ENCODE results near the gene ANTXRL.
"Not testable (repeated sequence)": the region's sequence is repeated elsewhere in the genome, so short reads cannot be mapped to it uniquely, and the experiment has no call there.

ANTXRL gene

DNA sequence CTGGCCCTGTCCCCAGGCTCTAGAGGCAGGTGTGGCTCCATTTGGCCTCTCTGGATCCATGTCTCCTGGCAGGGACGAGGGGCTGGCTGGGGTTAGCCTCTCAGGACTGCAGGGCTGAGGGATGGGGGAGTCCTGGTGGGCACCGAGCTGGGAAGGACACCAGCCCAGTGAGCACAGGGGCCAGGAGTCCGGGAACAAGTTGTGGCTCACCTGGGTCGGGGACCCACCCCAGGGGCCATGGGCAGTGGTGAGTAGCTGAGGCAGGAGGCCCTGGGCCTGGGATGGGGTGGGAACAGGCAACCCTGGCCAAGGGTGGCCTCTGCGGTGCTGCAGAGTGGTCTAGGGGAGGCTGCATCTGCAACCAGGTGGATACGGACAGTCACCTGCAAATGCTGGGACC is 24.1 kb downstream of the ANTXRL start:
- no peak for DNase-seq

DNA sequence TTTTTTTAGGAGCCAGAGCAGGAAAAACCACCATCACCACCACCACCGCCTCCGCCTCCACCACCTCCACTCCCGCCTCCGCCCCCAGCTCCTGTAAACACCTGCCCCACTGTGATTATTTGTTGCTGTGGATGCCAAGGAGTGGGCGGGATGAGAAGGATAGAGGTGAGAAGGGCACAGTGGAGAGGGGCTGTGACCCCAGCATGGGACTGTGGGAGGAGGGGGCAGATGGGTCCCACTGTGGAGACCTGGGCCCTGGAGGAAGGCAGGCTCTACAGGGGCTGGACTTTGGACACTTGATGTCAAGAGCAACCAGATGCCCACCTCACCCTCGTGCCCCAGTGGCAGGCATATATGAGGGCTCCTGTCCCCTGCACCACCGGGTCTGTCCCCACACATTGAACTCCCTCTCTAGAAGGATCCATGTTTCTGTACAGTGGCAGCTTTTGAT is 24.7 kb downstream of the ANTXRL start:
- DNase-seq, result no peak

DNA sequence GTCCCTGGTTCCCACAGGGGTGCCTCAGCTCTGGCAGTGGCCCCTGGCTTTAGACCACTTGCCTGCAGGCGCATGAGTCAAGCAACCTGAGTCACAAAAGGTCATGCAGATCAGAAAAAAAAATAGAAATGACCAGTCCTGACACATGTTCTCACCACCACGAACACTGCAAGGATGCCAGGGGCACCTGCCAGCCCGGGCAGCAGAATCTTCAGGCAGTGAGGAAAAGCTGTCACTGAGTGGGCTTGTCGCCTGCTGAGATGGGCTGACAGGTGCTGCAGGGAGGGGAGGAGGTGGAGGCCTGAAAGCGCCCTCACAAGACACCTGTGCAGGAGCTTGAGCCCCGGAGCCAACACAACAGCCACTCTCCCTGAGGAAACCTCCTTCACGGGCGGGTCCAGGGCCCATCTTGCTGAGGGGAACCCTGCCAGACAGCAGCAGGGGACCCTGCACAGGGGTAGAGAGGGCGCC is 25.2 kb downstream of the ANTXRL start:
- DNase-seq, result not testable (repeated sequence)

DNA sequence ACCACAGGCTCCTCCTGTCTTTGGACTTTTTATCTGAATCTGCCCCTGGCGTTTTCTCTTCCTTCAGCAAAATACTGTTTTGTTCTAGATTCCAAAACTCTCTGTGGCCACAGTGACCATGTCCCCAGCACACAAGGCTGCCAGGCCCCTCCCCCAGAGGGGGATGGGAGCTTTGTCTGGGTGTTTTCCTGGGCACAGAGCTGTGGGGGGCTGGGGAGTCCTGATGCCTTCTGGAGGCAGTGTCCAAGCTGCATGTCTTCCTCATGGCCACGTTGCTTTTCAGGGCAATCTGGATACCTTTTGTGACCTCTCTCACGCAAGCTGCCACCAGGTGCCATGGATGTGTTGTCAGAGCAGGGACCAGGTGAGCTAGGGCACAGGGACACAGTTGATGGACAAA is 26.2 kb downstream of the ANTXRL start:
- no peak for DNase-seq

DNA sequence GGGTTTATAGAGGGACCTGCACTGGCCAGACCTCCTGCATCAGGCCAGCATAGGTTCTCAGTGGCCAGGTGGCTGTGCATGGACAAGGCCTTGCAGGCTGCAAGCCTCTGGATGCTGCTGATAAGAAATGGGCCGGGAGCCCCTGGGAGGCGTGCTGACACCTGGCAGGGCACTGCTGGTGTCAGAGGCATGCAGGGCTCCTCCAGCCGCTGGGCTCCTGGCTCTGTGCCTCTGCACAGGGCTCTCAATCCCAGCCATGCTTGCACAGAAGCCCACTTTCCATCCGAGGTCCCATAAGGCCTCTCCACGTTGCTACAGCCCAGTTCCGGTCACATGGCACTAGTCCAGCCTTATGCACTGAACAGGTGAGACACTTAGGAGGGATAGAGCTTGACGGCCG is 27.3 kb downstream of the ANTXRL start:
- DNase-seq, result no peak

DNA sequence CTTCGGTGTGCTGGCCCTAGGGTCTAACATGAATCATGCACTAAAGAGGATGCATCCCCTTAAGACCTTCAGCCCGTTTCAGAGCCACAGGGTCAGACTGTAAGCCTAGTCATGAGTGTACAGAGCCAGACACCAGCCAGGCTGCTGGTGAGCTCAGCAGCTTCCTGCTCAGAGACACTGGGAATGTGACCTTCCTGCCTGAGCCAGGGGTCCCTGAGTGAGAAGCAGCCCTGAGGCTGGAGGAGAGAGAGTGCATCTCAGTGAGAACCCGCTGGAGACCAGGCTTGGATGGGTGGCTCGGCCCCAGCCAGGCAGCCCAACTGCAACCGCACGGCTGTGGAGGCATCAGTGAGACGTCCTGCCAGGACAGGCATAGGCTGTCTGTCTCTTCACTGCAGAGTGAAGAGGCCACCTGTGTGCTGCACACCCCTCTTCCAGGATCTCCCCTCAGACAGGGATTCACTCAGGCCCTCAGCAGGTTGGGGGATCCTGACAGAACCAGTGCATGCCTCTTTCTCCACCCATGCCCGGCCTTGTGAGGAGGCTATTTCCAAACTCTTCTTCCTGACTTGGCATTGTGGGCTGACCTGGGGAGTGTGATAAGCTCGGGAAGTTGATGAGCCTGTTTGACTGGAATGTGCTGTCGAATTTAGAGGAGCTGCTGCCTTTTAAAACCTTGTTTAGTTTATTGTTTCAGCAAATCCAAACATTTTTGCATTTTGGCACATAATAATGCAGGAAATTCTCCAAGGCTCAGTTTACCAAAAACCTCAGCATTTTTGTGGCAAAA is 28.5 kb downstream of the ANTXRL start:
- not testable (repeated sequence) for DNase-seq

DNA sequence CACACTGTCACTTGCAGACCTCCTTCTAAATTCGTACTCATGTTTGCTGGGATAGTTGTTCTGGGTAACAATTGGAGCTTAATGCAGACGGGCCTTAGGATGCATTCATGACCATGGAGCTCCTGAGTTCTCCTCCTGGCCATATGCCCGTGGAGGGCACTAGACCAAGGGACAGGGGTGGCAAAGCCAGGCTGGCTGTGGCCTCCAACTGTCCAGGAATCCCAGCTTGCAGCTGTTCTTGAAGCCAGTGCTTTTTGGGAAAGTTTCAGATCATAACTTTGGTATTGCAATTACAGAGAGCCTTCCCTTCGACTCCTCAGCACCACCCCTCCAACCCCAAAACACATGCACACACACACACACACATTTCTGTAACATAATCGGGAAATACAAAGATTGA is 30.6 kb downstream of the ANTXRL start:
- no peak for DNase-seq

DNA sequence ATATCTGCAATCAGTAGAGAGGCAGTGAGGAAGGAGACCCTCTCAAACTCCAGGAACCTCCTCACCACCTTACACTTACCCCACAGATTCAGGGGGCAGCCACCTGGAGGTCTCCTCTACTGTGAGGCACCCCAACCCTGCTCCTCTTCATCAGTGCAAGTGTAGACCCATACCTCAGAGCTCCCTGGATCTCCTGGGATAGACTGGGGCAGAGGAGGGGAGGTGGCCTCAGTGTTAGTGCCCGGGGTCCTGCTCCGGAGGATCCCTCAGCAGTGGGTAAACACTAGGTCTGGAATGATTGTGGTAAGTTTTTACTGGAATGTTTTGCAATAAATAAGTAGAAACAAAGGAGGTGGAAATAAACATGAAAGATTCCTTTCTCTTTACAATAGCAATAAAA is 31.1 kb downstream of the ANTXRL start:
- no peak for DNase-seq

DNA sequence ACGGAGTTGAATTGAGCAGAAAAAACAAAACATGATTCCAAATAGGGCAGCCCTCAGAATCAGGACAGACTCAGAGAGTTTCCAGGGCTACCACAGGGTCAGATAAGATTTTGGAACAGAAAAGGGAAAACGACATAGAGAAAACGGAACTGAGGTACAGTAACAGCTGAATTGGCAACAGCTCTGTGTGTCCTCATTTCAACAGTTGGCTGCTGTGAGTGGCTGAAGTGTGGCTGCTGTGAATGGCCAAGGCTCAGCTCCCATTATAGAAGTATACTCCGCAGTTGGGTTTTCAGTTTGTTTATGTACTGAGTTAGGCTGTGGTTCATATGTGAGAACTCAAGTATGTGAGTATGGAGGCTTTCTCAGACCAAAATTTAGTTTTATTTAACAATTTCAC is 32.0 kb downstream of the ANTXRL start:
- DNase-seq, result no peak

DNA sequence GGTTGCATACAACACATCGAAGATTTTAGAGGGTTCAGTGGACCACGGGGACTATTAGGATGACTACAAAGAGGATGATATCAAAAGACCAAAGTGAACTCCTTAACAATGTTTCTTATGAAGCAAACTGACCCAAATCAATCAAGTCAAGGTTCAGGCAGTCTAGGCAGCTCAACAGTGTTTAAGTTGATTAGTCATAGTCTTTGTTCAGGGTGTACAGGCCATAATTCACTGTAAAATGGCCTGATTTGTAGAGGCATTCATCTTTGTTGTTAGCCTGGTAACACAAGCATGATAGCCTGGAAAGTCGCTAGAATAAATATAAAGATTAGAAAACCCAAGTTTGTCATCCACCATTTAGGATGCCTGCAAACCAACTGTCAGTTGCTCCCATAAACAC is 32.6 kb downstream of the ANTXRL start:
- no peak for DNase-seq

DNA sequence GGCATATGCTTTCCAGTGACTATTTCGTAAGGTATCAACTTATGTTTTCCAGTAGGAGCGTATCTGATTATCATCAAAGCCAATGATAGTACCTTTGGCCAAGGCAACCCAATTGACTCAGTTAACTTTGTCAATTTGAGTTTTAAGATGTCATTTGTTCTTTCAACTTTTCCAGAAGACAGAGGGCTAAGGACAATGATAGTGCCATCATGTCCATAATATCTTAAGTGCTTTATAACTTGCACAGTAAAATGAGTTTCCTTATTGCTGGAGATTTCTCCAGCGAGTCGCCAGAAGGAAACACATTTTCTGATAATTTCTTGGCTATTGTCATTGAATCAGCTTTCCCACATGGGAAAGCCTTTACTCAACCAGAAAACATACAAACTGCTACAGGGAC is 35.0 kb downstream of the ANTXRL start:
- DNase-seq, result no peak

DNA sequence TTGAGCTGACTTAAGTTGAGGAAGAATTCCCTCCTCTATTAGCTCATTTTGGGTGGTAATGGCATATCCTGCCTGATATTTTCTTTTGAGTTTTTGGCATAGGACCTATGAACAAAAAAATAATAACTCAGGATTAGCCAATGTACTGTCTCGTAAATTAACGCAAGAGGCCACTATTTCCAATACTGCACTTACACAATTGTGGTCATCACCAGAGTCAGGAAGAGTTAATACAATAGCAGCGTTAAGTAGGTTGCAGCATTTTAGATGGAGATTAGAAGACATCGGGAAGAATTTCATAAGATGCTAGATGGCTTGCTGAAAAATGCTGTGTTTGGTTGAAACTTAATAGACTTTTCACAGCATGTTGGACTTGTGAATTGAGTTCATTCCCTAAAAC is 36.4 kb downstream of the ANTXRL start:
- no peak for DNase-seq

DNA sequence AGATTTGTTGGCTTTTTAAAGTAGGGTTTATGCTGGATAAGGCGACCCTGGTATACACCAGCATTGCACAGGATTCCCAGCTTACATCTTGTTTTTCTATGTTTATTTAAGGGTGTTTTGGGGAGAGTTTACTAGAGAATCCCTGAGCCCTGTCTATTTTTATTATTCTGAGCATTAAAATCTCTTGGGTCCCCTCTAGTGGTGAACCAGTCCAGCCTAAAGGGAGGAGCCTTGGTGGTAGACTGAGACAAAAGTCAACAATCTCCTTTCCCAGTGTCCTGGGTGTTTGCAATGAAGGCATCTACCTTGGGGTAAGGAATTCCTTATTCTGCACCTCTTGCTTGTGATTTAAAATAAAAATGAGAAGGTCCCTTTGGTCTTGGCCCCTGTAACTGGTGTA is 38.2 kb downstream of the ANTXRL start:
- DNase-seq, result no peak

DNA sequence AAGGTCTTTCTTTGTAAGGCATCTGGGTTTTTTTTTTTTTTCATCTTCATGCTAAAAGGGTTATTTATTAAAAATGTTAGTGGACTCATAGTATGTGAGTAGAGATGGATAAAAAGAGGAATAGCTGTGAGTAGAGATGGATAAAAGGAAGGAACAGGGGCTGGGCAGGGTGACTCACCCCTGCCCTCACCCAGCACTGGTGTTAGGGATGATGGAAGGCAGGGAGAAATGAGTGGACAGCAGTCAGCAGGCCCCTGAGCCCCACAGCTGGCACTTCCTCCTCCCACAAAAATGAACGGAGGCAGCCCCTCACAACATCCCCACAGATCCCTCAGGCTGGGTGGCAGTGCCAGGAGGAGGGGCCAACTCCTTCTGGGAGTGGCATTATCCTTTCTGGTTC is 39.3 kb downstream of the ANTXRL start:
- DNase-seq, result no peak

DNA sequence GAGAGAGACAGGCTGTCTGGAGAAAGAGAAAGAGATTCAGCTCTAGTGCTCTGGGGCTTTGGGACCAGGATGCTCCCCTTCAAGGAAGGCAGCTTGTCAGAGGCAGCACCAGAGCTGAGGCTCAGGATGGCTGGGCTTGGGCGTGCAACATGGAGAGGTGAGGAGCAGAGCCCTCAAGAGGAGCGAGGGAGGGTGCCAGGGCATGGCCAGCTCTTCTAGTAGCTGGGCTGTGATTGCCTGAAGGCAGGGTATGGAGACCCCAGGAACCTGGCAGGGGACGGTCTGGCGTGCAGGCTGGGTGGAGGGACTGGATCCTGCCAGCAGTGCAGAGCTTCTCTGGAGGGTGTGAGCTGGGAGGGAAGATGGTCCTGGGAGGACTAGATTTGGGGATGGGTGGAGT is 40.2 kb downstream of the ANTXRL start:
- no peak for DNase-seq

DNA sequence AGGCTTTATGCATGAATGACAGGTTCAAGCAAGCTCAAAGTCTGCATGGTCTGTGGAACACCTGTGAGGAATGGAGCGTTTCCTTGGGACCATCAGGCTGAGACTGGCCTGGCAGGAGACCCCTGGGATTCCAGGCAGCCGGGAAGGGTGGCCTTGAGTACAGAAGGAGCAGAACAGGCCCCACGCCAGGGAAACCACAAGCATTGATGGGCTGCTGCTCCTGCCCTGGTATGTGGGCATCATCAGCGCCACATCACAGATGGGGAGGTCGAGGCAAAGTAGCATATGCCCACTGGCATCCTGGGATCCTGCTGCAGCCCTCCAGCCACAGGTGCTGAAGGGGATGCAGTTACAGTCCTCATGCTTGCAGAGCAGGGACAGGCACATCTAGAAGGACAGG is 40.9 kb downstream of the ANTXRL start:
- DNase-seq, result no peak

DNA sequence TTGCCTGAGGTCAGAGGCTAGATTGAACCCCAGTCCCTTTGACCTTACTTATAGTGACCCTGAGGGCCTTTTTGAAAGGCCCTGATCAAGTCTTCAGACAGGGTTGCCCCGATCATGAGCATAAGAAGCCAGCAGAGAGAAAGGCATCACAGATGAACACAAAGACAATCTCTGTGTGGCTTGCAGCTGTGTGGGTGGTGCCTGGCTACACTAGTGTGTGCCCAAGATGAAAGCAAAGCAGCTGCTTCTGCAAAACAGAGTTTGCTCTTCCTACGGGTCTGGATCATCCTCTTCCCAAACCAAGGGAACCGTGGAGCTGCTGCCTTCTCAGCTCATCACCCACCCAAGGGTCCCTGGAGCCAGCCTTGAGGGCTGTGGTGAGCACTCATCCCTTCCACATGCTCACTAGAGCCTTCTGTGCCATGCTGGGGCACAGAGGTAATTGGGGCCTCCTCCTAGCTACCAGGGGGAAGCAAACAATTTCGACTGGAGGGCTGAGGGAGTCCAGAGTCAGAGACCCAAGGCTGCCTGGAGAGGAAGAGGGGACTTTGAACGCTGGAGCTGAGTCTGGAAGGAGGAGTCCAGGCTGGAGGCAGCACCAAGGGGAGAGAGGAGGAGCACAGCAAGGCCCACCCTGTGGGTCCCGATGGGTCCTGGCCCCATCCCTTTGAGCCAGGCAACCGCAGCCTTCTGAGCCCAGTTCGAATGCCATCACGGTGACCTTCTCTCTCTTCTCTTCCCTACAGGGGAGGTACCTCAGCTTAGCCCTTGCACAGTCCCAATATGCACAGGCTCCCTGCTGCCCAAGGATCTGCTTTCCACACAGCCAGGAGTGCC is 42.3 kb downstream of the ANTXRL start:
- DNase-seq, result no peak

DNA sequence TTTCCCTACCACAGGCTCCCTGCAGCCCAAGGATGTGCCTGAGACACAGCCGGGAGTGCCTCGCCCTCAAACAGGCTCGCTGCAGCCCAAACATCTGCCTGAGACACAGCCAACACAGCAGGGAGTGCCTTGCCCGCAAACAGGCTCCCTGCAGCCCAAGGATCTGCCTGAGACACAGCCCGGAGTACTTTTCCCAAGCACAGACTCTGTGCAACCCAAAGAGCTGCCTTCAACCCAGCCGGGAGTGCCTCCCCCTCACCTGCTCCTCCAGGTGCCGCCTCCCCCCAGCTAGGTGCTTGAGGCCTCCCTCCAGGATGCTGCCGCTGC is 42.9 kb downstream of the ANTXRL start:
- DNase-seq, result no peak

DNA sequence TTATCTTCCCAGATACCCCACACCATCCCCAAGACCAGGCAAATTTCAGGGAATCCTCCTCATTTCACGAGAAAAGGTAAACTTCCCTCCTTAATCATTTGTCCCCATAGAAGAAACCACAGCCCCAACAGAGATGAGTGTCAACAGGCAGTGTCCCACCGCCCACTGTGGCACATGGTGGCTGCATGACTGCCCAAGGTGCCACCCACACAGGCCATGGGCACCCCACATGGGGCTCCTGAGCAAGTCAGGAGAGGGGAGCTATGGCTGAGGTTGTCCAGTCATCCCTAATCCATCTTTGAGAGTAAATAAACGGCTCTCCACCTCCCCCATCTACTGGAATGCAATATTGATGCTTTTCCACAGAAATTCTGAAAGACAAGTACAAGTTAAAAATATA is 44.1 kb downstream of the ANTXRL start:
- DNase-seq, result no peak

DNA sequence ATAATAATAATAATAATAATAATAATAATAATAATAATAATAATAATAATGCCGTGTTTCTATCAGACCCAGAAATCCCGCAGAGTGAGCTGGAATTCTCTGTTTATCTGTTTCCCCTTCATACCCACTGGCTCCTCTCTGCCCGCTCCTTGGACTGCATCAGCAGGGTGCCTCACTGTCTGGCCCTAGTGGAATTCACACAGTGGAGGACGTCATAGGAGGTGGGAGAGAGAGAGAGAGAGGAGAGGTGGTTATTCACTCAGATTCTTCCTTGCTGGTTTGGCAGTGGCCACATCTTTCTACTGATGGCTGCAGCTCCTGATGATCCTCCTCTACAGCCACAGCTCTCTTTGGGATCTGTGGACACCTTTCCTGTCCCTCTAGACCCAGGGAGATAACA is 78.7 kb downstream of the ANTXRL start:
- not testable (repeated sequence) for DNase-seq

DNA sequence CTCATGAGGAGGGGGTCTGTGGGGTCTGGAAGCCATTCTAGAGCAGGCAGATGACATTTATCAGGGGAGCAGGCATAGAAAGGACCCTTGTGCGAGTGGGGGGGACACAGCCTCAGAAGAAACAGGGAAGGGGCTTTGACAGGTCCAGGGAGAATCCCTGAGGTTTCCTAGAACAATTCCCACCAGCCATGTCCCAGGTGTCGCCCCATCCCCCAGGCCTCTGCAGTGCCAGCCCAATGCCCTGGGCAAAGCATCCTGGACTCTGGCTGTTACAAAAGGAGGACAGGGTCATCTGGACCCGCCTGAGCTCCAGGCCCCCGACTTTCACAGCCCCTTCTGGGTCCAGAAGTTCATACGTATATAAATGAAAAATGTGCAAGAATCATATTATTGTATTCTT is 80.4 kb downstream of the ANTXRL start:
- not testable (repeated sequence) for DNase-seq

DNA sequence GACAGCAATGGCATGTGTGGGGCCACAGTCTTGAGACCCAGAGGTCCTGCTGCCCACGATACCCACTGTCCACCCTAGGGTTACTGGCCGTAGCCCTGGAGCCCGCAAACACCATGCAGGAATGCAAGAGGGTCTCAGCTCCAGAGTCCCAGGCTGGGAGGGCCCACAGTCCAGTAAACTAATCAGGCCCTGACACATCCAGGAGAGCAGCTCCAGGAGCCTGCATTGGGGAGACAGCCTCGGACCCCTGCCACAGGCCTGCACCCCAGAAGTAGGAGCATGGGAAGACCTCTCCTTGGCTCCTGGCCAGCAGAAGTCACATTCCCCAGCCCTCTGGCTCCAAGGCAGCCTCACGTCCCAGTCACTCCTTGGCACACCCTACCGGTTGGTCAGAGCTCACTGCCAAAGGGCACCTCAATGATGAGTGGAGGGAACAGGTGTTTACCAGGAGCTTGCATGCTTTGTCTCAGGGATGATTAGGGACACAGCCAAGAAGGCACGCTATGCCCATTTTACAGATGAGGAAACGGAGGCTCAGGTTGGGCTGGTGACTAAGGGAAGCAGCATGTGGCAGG is 81.0 kb downstream of the ANTXRL start:
- DNase-seq, result not testable (repeated sequence)

DNA sequence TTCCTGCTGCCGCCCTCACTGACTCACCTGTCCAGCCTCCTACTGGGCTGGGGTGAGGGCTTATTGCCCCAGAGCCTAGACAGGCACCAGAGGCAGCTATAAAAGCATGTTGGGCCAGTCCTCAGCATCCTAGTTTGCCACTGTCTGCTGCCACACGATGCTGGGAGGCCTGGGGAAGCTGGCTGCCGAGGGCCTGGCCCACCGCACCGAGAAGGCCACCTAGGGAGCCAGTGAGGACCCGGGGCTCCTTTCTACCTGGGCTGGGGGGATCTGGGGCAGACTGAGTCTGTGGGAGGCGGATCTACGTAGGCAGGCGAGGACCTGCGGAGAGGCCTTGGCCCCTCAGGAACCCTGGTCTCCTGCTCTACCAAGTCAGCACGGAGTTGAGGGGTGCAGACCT is 82.2 kb downstream of the ANTXRL start:
- DNase-seq, result not testable (repeated sequence)

DNA sequence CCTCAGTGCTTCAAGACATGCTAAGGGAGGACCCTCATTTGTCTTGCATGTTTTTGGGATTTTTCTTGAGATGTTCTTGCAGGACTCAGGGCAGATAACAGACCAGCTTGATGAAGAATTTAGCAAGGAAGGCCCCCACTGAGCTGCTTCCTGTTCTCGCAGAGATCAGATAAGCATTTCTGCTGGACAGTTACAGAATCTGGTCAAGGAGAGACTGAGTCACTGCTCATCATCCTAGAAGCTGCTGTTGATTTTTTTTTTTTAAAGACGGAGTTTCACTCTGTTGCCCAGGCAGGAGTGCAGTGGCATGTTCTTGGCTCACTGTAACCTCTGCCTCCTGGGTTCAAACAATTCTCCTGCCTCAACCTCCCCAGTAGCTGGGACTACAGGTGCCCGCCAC is 87.6 kb downstream of the ANTXRL start:
- DNase-seq, result not testable (repeated sequence)

Data from activated CD4-positive, alpha-beta T cell treated with anti-CD3 and anti-CD28 coated beads for 1 hour (primary cell).